ENCODE measurements around the gene GRN.
"Not testable (repeated sequence)": the region's sequence is repeated elsewhere in the genome, so short reads cannot be mapped to it uniquely, and the experiment has no call there.

GRN gene

DNA sequence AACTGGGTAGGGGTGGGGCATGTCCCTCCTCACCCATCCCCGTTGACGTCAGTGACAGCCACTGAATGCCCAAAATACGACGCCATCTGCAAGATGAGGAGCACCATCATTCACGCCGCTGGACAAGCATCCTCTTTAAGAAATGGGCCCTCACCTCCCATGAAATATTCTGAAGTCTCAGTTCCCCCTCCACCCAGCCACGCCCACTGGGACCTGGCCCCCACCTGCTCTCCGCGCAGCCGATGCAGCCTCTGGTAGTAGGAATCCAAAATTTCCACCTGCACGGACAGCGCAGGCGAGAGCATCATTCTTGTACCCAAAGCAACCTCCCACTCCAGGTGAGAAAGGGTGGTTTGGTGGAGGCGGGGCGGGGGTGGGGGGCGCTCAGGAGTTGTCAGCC lies 38.8 kb downstream of the GRN start:
- DNase-seq, result no peak

DNA sequence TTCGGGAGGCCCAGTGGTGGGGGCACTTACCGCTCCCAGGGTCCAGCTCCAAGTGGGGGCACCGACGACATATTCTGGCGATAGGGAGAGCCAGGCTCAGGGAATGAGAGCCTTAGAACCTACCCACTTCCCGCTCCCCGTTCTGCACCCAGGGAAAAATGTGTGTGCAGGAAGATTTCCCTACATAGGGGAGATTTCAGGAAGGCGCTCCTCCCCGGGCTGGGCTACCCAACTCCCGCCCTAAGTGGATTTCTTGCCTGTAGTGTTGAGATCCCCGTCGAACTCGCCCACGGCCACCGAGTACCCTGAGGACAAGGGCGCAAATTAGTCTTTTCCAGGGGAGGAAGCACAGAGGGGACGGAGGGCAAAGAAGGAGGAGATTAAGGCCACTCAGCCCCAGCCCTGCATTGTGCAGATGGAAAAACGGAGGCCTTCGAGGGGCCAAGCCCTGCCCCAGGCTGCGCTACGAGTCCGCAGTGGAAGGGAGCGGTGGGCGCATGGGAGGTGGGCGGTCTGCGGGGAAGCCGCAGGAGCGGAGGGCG lies 39.2 kb downstream of the GRN start:
- DNase-seq, result no peak

DNA sequence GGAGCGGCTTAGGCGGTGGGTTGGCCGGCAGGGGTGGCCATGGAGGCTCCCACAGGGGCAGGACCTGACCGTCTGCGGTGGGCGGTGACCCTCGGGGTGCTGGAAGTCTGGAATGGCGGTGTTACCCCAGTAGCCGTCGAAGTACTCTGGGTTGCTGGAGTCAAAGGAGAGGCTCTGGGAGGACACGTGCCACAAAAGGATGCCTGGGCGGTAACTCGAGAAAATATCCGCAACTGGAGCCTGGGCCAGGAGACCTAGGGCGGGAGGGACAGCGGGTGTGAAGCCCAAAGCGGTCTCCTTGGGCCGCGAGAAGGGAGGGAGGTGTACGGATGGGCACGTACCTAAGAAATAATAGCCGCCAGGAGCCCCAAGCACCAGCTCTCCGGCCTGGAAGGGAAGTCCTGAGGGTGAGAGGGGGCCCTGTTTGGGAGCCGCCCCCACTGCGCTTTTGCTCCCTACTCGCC lies 39.8 kb downstream of the GRN start:
- DNase-seq, result no peak

DNA sequence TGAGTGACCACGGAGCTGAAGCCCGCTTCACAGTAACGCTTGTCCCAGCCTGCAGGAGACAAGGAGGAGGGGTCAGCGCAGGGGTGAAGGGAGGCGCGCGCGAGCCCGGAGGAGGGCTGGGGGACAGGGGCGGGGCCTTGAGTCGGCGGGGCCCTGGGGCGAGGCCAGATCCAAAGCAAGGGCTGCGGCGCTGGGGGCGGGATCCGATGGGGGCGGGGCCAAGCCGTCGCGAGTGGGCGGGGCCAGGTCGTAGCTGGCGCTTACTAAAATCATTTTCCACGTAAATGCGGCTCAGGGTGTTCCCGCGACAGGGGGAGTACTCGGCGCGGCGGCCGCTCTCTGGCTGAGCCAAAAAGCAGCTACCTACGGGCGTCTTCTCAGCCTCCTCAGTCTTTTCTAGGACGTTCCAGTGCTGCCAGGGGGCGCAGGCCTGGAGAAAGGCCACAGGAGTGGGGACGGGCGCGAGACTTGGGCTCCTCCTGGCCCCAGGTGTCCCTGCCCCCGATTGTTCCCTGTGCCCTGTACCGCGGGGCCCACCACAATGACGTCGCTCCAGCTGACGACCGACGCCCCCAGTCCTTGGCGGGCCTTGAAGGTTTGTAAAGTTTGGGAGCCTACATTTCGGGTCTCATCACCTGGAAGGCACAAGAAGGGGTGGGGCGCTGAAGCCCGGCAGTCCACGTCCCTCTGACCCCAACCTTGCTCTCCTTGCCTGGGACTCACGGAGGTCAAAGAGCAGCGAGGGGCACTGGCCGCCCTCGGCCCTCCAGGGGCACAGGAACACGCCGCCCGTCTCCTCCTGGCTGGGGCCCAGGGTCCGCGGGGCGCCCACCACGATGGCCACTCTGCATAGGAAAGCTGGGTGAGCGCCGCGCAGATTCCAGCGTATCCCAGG lies 40.4 kb downstream of the GRN start:
- peak; percentile 91 for DNase-seq

DNA sequence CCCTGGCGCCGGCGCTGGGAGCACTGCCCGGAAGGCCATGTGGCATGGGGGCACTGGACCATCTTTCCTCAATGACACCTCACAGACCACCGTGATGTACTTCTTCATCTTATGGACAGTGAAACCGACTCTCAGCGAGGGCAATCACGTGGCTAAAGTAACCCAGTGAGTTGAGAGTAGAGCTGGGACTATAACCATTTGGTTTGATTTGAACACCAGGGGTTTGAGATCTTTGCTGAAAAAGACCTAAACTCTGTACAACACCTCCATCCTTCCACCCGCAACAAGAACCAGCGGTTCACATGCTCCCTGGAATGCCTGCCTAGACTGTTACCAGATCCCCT lies 41.1 kb downstream of the GRN start:
- no peak for DNase-seq

DNA sequence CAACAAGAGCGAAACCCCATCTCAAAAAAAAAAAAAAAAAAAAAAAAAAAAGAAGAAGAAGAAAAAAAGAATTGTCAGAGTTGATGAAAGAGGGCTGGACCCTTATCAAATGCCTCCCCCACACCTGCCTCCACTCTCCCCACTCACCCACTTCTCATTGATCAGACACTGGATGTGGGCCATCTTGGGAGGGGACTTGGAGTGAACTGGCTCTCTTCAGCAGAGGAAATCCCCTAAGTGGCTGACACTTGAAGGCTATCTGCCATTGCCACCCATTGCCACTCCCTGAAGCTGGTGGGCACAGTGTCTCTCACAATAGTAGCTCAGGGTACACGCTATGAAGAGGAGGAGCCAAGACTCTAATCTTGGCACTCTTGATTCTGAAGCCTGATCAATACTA lies 42.7 kb downstream of the GRN start:
- DNase-seq, result no peak

DNA sequence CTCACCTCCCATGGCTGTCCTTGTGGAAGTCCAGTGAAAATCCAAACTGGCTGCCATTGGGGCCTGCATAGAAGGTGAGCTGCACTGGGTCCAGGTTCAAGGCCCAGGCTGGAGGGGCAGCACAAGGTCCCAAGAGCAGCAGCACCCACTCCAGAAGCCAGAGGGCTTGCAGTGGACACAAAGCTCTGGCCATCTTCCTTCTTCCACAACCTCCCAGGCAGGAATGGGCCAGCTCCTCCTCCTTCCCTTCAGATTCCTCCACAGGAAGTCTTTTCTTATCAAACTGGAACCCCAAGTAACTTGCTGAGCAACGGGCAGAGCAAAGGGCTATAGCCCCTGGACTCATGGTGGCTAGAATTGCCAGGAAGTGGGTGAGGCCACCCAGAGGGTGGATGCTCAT lies 44.2 kb downstream of the GRN start, which contains the start of gene ITGA2B:
TSS of gene ITGA2B (minus strand) at position 369 of the 400 bp plus-strand sequence. CDS start at position 193, 176 bp downstream.
- DNase-seq, result no peak

DNA sequence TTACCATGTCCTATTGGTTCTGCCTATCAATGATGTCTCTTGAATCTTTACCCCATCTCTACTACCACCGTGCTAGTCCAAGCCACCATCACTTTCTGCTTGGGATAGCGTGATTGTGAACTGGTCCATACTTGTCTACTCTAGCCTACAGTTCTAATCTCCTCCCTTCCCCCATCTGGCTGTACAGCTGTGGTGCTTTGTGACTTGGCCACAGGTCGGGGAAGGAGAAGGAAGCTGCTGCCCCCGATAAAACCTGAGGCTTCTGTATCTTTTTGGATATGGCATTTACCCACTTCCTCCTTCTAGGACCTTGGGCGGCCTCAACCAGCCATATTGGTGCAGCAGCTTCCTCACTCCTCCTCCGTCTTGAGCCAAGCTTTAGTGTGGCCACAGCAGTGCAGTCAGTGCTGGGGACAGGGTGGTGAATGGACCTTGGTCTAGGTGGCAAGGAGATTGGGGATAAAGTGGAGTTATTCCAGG lies 44.7 kb downstream of the GRN start:
- DNase-seq, result no peak

DNA sequence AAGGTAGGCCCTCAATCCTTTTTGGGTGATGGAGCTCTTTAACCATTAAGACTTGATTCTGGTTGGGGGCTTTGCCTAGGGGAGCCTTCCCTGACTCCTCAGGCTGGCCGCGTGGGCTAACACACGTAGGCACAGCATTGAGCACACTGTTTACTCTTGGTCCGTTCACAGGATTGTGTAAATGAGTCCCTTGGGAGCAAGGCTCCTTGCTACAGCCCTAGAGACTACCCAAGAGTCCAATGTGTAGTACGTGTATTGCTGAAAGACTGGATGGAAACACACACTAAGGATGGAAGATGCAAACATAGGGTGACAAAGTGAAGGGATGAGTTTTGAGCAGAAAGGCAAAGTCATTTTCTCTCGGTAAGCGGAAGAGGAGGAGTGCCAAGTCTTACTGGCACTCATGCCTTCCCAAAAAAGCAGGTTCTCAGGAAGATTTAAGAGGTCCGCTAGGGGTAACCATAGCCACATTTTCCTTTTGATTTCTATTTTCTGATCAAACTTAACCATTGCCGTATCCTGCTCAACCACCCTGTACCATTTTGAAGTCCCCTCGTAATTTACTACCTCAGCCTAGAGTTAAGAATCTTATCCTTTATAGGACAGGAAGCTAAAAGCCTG lies 45.3 kb downstream of the GRN start:
- no peak for DNase-seq

DNA sequence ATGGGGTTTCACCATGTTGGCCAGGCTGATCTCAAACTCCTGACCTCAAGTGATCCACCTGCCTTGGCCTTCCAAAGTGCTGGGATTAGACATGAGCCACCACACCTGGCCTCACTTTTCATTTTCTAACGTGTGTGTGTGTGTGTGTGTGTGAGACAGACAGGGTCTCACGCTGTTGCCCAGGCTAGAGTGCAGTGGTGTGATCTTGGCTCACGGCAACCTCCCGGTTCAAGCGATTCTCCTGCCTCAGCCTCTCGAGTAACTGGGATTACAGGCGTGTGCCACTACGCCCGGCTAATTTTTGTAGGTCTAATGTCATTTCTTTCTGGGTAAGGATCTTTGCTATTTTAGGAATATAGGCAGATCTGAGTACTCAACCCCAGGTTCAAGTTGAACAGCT lies 49.0 kb downstream of the GRN start:
- not testable (repeated sequence) for DNase-seq

DNA sequence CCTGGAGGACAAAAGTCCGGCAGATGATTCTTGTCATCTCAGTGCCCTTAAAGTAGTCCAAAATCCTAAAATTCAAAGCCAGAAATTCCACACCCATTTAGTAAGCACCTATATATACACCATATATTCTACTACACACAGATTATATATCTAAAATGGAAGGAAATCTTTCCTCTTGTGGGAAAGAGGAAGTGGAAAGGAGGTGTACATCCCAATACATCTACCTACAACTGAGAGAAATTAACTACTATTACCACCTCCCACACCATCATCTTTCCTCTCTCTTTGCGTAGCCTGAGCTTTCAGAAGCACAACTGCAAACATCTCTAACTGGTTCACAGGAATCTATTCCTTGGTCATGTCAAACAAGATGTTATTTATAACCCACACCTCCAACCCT lies 49.7 kb downstream of the GRN start:
- no peak for DNase-seq

DNA sequence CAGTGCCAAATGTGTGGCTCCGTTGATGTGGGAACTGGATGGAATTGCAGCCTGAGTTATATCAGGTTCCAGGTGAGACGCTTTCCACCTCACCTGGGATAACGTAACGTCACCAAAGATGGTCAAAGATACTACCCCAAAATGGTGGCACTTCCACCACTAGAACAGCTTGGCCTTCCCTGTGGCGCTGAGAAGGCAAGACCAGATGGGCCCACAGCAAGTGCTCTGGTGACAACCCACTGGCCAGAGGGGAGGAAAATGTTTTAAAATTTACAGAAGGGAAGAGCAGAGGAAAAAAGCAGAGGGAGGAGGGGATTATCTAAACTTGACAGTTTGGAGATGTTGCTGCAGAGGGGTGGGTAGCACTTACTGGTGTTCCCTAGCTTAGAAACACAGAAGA lies 51.8 kb downstream of the GRN start:
- no peak for DNase-seq

DNA sequence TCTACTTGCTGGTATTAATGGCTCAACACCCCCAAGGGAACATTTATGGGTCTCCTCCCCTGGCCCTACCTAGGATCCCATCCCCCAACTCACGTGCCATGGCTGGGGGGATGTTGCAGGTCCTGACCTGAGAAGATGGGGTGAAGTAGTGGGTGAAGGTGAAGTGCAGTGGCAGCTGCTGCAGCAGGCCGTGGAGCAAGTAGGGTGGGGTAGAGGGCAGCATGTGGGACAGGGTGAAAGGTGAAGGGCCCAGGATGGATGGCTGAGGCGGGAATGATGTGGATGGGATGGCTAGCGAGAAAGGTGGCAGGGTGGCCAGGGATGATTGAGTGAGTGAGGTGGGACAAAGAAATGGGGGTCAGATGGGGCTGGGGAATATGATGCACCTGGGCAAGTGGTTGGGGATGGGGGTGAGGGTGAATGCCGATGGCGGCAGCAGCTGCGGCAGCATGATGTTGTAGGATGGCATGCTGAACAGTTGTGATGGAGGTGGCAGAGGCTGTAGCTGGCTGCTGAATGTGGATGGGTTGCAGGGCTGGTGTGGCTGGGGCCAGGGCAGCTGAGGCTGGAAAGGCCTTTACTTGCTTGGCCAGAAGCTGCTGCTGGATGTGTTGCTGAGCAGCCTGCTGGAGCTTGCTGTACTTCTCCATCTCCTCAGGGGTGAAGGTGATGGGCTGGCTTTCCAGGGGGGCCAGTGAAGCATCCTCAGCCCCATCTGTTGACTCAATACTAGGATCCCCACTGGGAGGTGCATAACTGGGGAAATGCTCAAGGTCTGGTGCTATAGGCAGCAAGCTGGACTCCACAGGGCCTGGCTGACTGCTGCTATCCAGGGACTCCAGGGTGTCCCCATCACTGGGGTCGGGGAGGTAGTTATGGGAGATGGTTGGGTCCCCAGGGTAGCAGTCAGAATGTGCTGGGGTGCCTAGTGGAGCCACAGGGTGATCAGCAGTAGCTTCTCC lies 52.7 kb downstream of the GRN start:
- no peak for DNase-seq

DNA sequence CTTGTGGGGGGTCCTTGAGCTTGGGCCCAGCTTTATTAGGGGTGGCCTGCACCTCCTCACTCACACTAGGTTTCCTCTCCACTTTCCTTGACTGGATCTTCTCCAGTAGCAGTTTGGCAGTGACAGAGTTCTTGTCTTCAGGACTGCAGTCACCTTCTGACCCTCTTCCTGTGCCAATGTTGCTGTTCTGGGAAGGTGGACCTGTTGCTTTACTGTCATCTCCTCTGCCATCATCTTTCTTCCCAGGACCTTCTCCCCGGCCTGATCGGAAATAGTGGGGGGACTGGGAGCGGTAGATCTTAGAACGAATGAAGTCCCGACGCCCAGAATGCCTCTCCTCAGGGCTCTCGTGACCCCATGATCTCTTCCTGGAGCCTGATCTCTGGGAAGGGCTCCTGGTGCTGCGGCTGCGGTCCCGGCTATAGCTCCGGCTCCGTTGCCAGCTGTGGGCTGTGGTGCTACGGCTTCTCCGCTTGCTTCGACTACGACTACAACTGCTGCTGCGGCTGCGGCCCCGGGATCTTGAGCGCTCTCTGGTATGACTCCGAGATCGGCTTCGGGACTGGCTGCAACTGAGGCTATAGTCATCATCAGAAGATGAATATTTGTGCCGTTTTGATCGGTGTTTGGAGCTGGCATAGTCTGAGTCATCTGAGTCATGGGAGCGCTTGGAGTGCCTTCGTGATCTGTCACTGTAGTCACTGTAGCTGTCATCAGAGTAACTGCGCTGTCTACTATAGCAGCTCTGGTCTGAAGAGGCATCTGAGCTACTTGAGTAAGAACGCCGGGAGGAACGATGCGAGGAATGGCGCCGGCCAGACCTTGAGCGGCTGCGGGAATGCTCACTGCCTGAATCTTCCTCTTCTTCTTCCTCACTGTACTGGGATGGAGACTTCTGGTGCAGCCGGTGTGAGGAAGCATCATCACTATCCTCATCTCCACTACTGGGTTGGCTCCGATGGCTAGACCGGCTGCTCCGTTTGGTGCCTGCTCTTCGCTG lies 53.9 kb downstream of the GRN start:
- DNase-seq, result no peak

DNA sequence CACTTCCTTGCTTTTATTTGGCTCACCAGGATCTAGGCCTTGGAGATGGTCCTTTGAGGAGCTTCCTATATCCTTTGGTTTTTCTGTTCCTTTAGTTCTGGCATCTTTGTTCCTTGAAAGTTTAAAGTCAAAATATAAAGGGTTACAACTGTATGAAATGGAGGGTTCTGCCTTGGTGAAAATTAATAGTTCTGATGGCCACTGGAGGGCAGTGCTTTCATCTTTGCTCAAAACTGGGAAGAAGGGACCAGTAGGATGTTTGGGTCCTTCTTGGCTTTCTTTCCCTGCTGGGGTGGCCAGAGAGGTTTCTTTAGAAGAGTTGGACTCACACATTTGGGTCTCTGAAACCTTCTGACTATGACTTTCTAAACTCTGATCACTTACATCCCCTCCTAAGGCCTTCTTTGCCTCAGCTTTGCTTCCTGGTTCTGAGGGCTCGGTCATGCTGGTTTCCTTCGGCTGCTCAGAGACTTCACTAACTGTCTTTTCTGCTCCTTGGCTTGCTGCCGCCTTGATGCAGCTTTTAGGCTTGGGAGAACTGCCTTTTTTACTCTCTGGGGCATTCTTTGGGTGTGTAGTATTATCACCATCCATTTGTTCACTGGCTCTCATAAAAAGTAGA lies 55.2 kb downstream of the GRN start:
- DNase-seq, result no peak

Data from activated CD4-positive, alpha-beta T cell treated with anti-CD3 and anti-CD28 coated beads, Interleukin-2, amount 50 U/mL, for 48 hours (primary cell).